HK-2 (cell line): Measurements from ENCODE around the gene GPRC5A.

Experiments used
- DNase-seq: peaks from one replicate; pipeline ENCODE4 v3.0.0-alpha.2; 2018; ENCODE audit not compliant: unreplicated experiment

The GPRC5A gene

GRCh38 chr12:12909228-12909994 lies 18.0 kb downstream of the GPRC5A start:
- no peak for DNase-seq

- DNase-seq, result no peak
Measured at GRCh38 chr12:12909995-12910420, 18.6 kb downstream of the GPRC5A start.

- no peak for DNase-seq
Measured at GRCh38 chr12:12912711-12913110, 21.3 kb downstream of the GPRC5A start.

GRCh38 chr12:12915656-12916055 lies 24.3 kb downstream of the GPRC5A start:
- DNase-seq, result no peak

GRCh38 chr12:12916135-12916944 lies 25.0 kb downstream of the GPRC5A start:
- DNase-seq, result peak; percentile 81

- DNase-seq, result no peak
Measured at GRCh38 chr12:12917517-12917916, 26.2 kb downstream of the GPRC5A start.

- no peak for DNase-seq
Measured at GRCh38 chr12:12918781-12919389, 27.5 kb downstream of the GPRC5A start.

- DNase-seq, result no peak
Measured at GRCh38 chr12:12919666-12920435, 28.5 kb downstream of the GPRC5A start.

GRCh38 chr12:12922191-12922616 lies 30.8 kb downstream of the GPRC5A start:
- no peak for DNase-seq

- DNase-seq, result no peak
Measured at GRCh38 chr12:12922978-12923377, 31.6 kb downstream of the GPRC5A start.

- no peak for DNase-seq
Measured at GRCh38 chr12:12924169-12924568, 32.8 kb downstream of the GPRC5A start.

GRCh38 chr12:12925388-12925787 lies 34.0 kb downstream of the GPRC5A start:
- DNase-seq, result no peak

GRCh38 chr12:12926571-12927071 lies 35.3 kb downstream of the GPRC5A start:
- no peak for DNase-seq

- no peak for DNase-seq
Measured at GRCh38 chr12:12927211-12928079, 36.1 kb downstream of the GPRC5A start.

GRCh38 chr12:12929696-12930095 lies 38.3 kb downstream of the GPRC5A start:
- no peak for DNase-seq

- DNase-seq, result no peak
Measured at GRCh38 chr12:12930633-12931219, 39.4 kb downstream of the GPRC5A start.

GRCh38 chr12:12933742-12934141 lies 42.4 kb downstream of the GPRC5A start:
- no peak for DNase-seq

- DNase-seq, result no peak
Measured at GRCh38 chr12:12934556-12934955, 43.2 kb downstream of the GPRC5A start.

- DNase-seq, result no peak
Measured at GRCh38 chr12:12936983-12937491, 45.7 kb downstream of the GPRC5A start.

- DNase-seq, result no peak
Measured at GRCh38 chr12:12938541-12938940, 47.2 kb downstream of the GPRC5A start.
